ENCODE data around the gene EIF4G1. TPM values are rescaled to one million over a fixed set of nuclear protein-coding genes. Genes with fewer than 3 reads are reported as not detected.

The EIF4G1 gene
- total and polyA plus RNA-seq, 2 of the 4 experiments (the other 2 are of a cell fraction), result 225 to 274 TPM

DNA sequence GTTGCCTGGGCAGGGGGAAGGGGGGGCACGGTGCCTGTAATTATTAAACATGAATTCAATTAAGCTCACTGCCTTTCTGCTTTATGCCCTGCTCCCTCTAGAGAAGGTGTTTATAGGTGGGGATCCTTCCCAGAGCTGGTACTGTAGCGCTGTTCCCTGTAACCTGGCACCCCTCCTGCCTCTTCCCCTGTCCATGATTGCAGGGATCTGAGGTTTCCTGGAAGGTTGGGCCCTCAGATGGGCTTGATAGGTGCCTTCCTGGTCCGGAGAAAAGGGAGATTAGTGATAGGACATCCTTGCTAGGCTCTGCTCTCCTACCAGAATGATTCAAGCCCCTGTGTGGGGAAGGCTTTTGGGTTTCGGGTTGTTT lies 20.9 kb downstream of the EIF4G1 start:
- in situ Hi-C loops (cut with MboI; ENCODE audit: low sequenced_read_pairs) (no loop called here), intact Hi-C loops (cut with micrococcal nuclease) (no loop called here), dilution Hi-C loops (cut with HindIII; ENCODE audit: low sequenced_read_pairs, unreplicated experiment) (no loop called here)
- H3K79me1 ChIP-seq (ENCODE audit: low read depth in 1 of 2, low read length in 2 of 2), result peaks cover 20 to 83% of the 10 kb centered on the region in 2 experiments
- no peak overlapping the region for H3K56ac ChIP-seq (ENCODE audit: extremely low read depth, insufficient read depth, low read length)
- peak overlapping the region; percentile 11 for H2AK9ac ChIP-seq (replicated peaks; ENCODE audit: low read depth, low read length, poor library complexity)
- peak overlapping the region in 1 of 2 experiments; percentile 67; a peak in 1 of 4 replicates for H4K8ac ChIP-seq (ENCODE audit: low read depth in 2 of 2, low read length in 2 of 2)
- ATAC-seq (ENCODE audit: low read depth), result no peak
- H2BK15ac ChIP-seq (ENCODE audit: low read depth, low read length), result no peak overlapping the region
- TF ChIP-seq CHD1 (IDR thresholded peaks at IDR 0.05; ENCODE audit: low read depth, low read length) (no peak), CEBPB (IDR thresholded peaks at IDR 0.05; ENCODE audit: low read depth, low read length) (no peak), FOS (IDR thresholded peaks at IDR 0.05; ENCODE audit: low read depth, low read length) (no peak), NFE2L2 (IDR thresholded peaks at IDR 0.05; ENCODE audit: low read depth, low read length) (no peak), MXI1 (IDR thresholded peaks at IDR 0.05; ENCODE audit: borderline replicate concordance, low read depth, low read length) (no peak), CTCF (conservative IDR thresholded peaks at IDR 0.05; ENCODE audit: low read depth, low read length) (no peak), RCOR1 (IDR thresholded peaks at IDR 0.05; ENCODE audit: insufficient replicate concordance, low read length) (no peak)
- peaks cover 40% of the 10 kb centered on the region for H3K4me1 ChIP-seq (ENCODE audit: control insufficient read depth, insufficient read depth, low read length)
- H3K14ac ChIP-seq (replicated peaks; ENCODE audit: low read depth, low read length), result no peak overlapping the region
- H2BK20ac ChIP-seq (ENCODE audit: low read depth, low read length), result no peak overlapping the region
- H2BK5ac ChIP-seq (ENCODE audit: low read depth, low read length, poor library complexity, severe bottlenecking), result peak overlapping the region; percentile 78
- H3K36me3 ChIP-seq (ENCODE audit: control insufficient read depth, insufficient read depth, low read length), result peaks cover 45% of the 10 kb centered on the region
- H2BK120ac ChIP-seq (ENCODE audit: low read depth, low read length), result no peak overlapping the region
- peak overlapping the region; percentile 33 for H2AK5ac ChIP-seq (ENCODE audit: low read depth, low read length)
- no peaks in the 10 kb centered on the region for H3K9me3 ChIP-seq (ENCODE audit: control insufficient read depth, insufficient read depth, low read length)
- H3K18ac ChIP-seq (ENCODE audit: low read depth, low read length), result no peak overlapping the region
- no peak overlapping the region for H2AFZ ChIP-seq (replicated peaks; ENCODE audit: low read length, poor library complexity)
- peak overlapping the region; percentile 23; the same call in 1 of the 2 replicates for H3K4ac ChIP-seq (ENCODE audit: low read depth, low read length)
- no TSS peak for BruUV-seq (replicated peaks)
- H3K9ac ChIP-seq (ENCODE audit: low read depth, low read length), result peak overlapping the region; percentile 5; the same call in 1 of the 2 replicates
- H4K91ac ChIP-seq (ENCODE audit: insufficient read depth, low read depth, low read length), result no peak overlapping the region
- H3K23ac ChIP-seq (ENCODE audit: low read depth, low read length), result no peak overlapping the region; the same call in 1 of the 2 replicates
- H3K27ac ChIP-seq (ENCODE audit: insufficient read depth, low read length), result peak overlapping the region; percentile 51
- 0% methylated on average over 1 of the region's 4 CpGs; no CpG with 5 or more reads in 1 of the 2 experiments for WGBS, 2 experiments (ENCODE audit: extremely low coverage in 2 of 2, insufficient read length in 1 of 2)
- H3K27me3 ChIP-seq (ENCODE audit: control insufficient read depth, insufficient read depth, low read length), result no peaks in the 10 kb centered on the region
- CTCF ChIA-PET, result no interaction called here
- POLR2A ChIA-PET (ENCODE audit: unreplicated experiment), result no interaction called here
- no peak for DNase-seq
- H3K4me3 ChIP-seq (ENCODE audit: insufficient read depth, low read depth, low read length), result peak overlapping the region; percentile 91; the same call in 1 of the 2 replicates
- peak overlapping the region; percentile 37; the same call in 1 of the 2 replicates for H4K5ac ChIP-seq (ENCODE audit: low read depth, low read length)
- H3K9me1 ChIP-seq (ENCODE audit: insufficient read depth, low read length), result peaks cover 28% of the 10 kb centered on the region
- peak overlapping the region; percentile 76; the same call in 1 of the 2 replicates for H3K4me2 ChIP-seq (ENCODE audit: low read depth, low read length)
- peaks cover 65% of the 10 kb centered on the region for H4K20me1 ChIP-seq (ENCODE audit: insufficient read depth, low read length)

Data from IMR-90 (cell line).